H9 (cell line): ENCODE measurements around the gene CHD9NB. TPM values are rescaled to one million over a fixed set of nuclear protein-coding genes. Genes with fewer than 3 reads are reported as not detected.

Experiments used
- DNase-seq: peaks from one replicate; pipeline ENCODE4 v3.0.0-alpha.2; 2017
- H2AFZ ChIP-seq: one replicate; pipeline ENCODE4 v1.6.1; 2013; ENCODE audit warnings: mild to moderate bottlenecking, low read length, control low read depth, moderate library complexity
- H2AK5ac ChIP-seq: 2 replicates; pipeline ENCODE4 v1.6.1; 2013; ENCODE audit warnings: low read length, control low read depth, mixed read lengths; ENCODE audit not compliant: insufficient read length
- H2BK120ac ChIP-seq: one replicate; pipeline ENCODE4 v1.6.1; 2013; ENCODE audit warnings: low read depth, mild to moderate bottlenecking, low read length, control low read depth, inconsistent platforms; ENCODE audit not compliant: poor library complexity, severe bottlenecking
- H2BK12ac ChIP-seq: 2 replicates; pipeline ENCODE4 v1.6.1; 2013; ENCODE audit warnings: low read length, control low read depth, mixed read lengths, low read depth; ENCODE audit not compliant: insufficient read length
- H2BK15ac ChIP-seq: 2 replicates; pipeline ENCODE4 v1.6.1; 2013; ENCODE audit warnings: low read depth, low read length, control low read depth
- H2BK20ac ChIP-seq: one replicate; pipeline ENCODE4 v1.6.1; 2013; ENCODE audit warnings: low read depth, mild to moderate bottlenecking, low read length, control low read depth, inconsistent platforms; ENCODE audit not compliant: poor library complexity, severe bottlenecking
- H2BK5ac ChIP-seq: 2 replicates; pipeline ENCODE4 v1.6.1; 2013; ENCODE audit warnings: low read length, control low read depth, mixed read lengths; ENCODE audit not compliant: insufficient read length
- H3K14ac ChIP-seq: 2 replicates; pipeline ENCODE4 v1.6.1; 2013; ENCODE audit warnings: low read length, control low read depth; ENCODE audit not compliant: insufficient read depth
- H3K18ac ChIP-seq: 2 replicates; pipeline ENCODE4 v1.6.1; 2013; ENCODE audit warnings: low read depth, mild to moderate bottlenecking, mixed read lengths, low read length, control low read depth; ENCODE audit not compliant: insufficient read length
- H3K23ac ChIP-seq: 2 replicates; pipeline ENCODE4 v1.6.1; 2013; ENCODE audit warnings: low read length, control low read depth, mixed read lengths, low read depth; ENCODE audit not compliant: insufficient read length
- H3K23me2 ChIP-seq: 2 replicates; pipeline ENCODE4 v1.6.1; 2013; ENCODE audit warnings: low read depth, mild to moderate bottlenecking, mixed read lengths, low read length, control low read depth; ENCODE audit not compliant: insufficient read length, poor library complexity, severe bottlenecking
- H3K27ac ChIP-seq: 2 replicates; pipeline ENCODE4 v1.5.1; 2013; ENCODE audit warnings: low read length, control low read depth, mixed read lengths, low read depth; ENCODE audit not compliant: insufficient read length
- H3K27me3 ChIP-seq: 2 replicates; pipeline ENCODE4 v1.6.1; 2013; ENCODE audit warnings: low read length, control low read depth, inconsistent platforms; ENCODE audit not compliant: insufficient read depth
- H3K4ac ChIP-seq: 2 replicates; pipeline ENCODE4 v1.6.1; 2013; ENCODE audit warnings: low read depth, mild to moderate bottlenecking, control low read depth, inconsistent platforms, low read length, moderate library complexity
- H3K4me1 ChIP-seq: 2 replicates; pipeline ENCODE4 v1.6.1; 2013; ENCODE audit warnings: low read length, control low read depth, inconsistent platforms; ENCODE audit not compliant: insufficient read depth
- H3K4me2 ChIP-seq: 2 replicates; pipeline ENCODE4 v1.6.1; 2013; ENCODE audit warnings: low read length, control low read depth, mixed read lengths; ENCODE audit not compliant: insufficient read length, insufficient read depth
- H3K56ac ChIP-seq: 2 replicates; pipeline ENCODE4 v1.6.1; 2013; ENCODE audit warnings: low read depth, mild to moderate bottlenecking, mixed read lengths, low read length, control low read depth; ENCODE audit not compliant: insufficient read length
- H3K79me1 ChIP-seq: 2 replicates; pipeline ENCODE4 v1.6.1; 2013; ENCODE audit warnings: low read depth, mild to moderate bottlenecking, moderate library complexity, low read length, control low read depth, inconsistent platforms; ENCODE audit not compliant: insufficient read depth, poor library complexity, severe bottlenecking
- H3K79me2 ChIP-seq: 2 replicates; pipeline ENCODE4 v1.6.1; 2013; ENCODE audit warnings: low read length, control low read depth, inconsistent platforms; ENCODE audit not compliant: insufficient read depth
- H3K9ac ChIP-seq: 2 replicates; pipeline ENCODE4 v1.6.1; 2013; ENCODE audit warnings: low read length, control low read depth, mixed read lengths; ENCODE audit not compliant: insufficient read length; ENCODE audit errors: extremely low read depth
- H3K9me3 ChIP-seq: one replicate; pipeline ENCODE4 v1.6.1; 2013; ENCODE audit warnings: low read depth, low read length, inconsistent platforms; ENCODE audit not compliant: control insufficient read depth
- H3T11ph ChIP-seq: one replicate; pipeline ENCODE4 v1.6.1; 2013; ENCODE audit warnings: mild to moderate bottlenecking, low read length, control low read depth, inconsistent platforms
- H4K20me1 ChIP-seq: one replicate; pipeline ENCODE4 v1.6.1; 2013; ENCODE audit not compliant: control insufficient read depth, insufficient read length, insufficient read depth
- H4K5ac ChIP-seq: 2 replicates; pipeline ENCODE4 v1.6.1; 2013; ENCODE audit warnings: low read depth, mild to moderate bottlenecking, mixed read lengths, low read length, control low read depth; ENCODE audit not compliant: insufficient read length
- H4K8ac ChIP-seq: replicated peaks from 2 replicates; pipeline ENCODE4 v1.6.1; 2013; ENCODE audit warnings: low read length, control low read depth, mixed read lengths, low read depth; ENCODE audit not compliant: insufficient read length
- H4K91ac ChIP-seq: 2 replicates; pipeline ENCODE4 v1.6.1; 2013; ENCODE audit warnings: low read depth, mild to moderate bottlenecking, moderate library complexity, mixed read lengths, low read length, control low read depth; ENCODE audit not compliant: insufficient read length
- H3K27ac Mint-ChIP-seq, 3 experiments: 2 replicates in 2 of 3; 3 replicates in 1 of 3; pipeline ENCODE4 v1.8.0; 2020 to 2021; ENCODE audit warnings: mixed read lengths in 3 of 3, mild to moderate bottlenecking in 1 of 3, moderate library complexity in 1 of 3
- H3K27me3 Mint-ChIP-seq: 2 replicates; pipeline ENCODE4 v1.8.0; 2021; ENCODE audit warnings: low read depth, mild to moderate bottlenecking, moderate library complexity, mixed read lengths
- H3K36me3 Mint-ChIP-seq, 3 experiments: 2 replicates in 2 of 3; 3 replicates in 1 of 3; pipeline ENCODE4 v1.8.0; 2020 to 2021; ENCODE audit warnings: low read depth in 3 of 3, mixed read lengths in 3 of 3; ENCODE audit not compliant: insufficient read depth in 1 of 3
- H3K4me1 Mint-ChIP-seq, 2 experiments: 2 replicates each; pipeline ENCODE4 v1.8.0; 2020; ENCODE audit warnings: mixed read lengths in 2 of 2
- H3K4me3 Mint-ChIP-seq, 2 experiments: 2 replicates in 1 of 2; 3 replicates in 1 of 2; pipeline ENCODE4 v1.8.0; 2020 to 2021; ENCODE audit warnings: mild to moderate bottlenecking in 2 of 2, mixed read lengths in 2 of 2, moderate library complexity in 1 of 2
- H3K9me3 Mint-ChIP-seq, 2 experiments: 2 replicates in 1 of 2; 3 replicates in 1 of 2; pipeline ENCODE4 v1.8.0; 2020; ENCODE audit warnings: mild to moderate bottlenecking in 2 of 2, mixed read lengths in 2 of 2, moderate library complexity in 1 of 2
- WGBS: extraction: QIAGEN DNeasy Blood & Tissue Kit; methylation state at CpG from one replicate; pipeline ENCODE4 v1.1.7; 2013; ENCODE audit warnings: missing lambda C conversion rate, low lambda C conversion rate, mixed read lengths; ENCODE audit not compliant: insufficient read length; ENCODE audit errors: extremely low coverage; 5-methylcytosine and 5-hydroxymethylcytosine counted together
- total RNA-seq: library from RNA; stranded (reverse); gene quantifications from 2 replicates; pipeline ENCODE4 v1.2.1, GENCODE V29; 2021
- TF ChIP-seq, protein P1 (sequence below): fragments of 200-600 bp; sonication (generic); conservative IDR thresholded peaks from 3 replicates; pipeline ENCODE4 v1.8.0; 2021; ENCODE audit warnings: antibody characterized with exemption, mild to moderate bottlenecking

CHD9NB gene
- total RNA-seq, 1 experiment from 2014 or later: 3.3 TPM

DNA sequence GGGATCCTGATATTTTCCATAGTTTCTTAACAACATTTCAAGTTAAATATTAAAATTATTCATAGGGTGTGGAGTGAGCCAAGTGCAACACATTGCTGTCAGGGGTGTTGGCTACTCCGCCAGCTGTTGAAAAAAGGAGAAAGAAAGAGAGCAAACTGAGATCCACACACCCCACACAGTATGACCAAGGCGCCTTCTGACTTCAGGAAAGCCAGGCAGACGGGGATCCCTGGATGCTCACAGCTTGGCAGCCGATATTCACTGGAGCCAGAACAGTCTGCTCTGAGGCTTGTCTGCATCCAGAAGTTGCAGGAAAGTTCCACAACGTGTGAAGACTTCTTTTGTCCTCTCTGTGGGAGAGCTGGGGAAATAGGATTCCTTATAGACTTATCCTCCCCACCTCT, 9.3 kb downstream of the CHD9NB start:
- H3K18ac ChIP-seq: peak overlapping the region; percentile 23
- peak overlapping the region; percentile 72; the same call in 1 of the 2 replicates for H3K14ac ChIP-seq
- no peak overlapping the region for H3K23ac ChIP-seq
- no peak overlapping the region for H2BK15ac ChIP-seq
- no peak overlapping the region for H4K91ac ChIP-seq
- peaks cover 21 to 23% of the 10 kb centered on the region in 2 experiments for H3K9me3 Mint-ChIP-seq
- no CpG with 5 or more reads among the region's 5 CpGs for WGBS
- H3T11ph ChIP-seq: no peak overlapping the region
- TF ChIP-seq, protein P1, sequence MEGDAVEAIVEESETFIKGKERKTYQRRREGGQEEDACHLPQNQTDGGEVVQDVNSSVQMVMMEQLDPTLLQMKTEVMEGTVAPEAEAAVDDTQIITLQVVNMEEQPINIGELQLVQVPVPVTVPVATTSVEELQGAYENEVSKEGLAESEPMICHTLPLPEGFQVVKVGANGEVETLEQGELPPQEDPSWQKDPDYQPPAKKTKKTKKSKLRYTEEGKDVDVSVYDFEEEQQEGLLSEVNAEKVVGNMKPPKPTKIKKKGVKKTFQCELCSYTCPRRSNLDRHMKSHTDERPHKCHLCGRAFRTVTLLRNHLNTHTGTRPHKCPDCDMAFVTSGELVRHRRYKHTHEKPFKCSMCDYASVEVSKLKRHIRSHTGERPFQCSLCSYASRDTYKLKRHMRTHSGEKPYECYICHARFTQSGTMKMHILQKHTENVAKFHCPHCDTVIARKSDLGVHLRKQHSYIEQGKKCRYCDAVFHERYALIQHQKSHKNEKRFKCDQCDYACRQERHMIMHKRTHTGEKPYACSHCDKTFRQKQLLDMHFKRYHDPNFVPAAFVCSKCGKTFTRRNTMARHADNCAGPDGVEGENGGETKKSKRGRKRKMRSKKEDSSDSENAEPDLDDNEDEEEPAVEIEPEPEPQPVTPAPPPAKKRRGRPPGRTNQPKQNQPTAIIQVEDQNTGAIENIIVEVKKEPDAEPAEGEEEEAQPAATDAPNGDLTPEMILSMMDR: no peak
- no peak overlapping the region for H2BK120ac ChIP-seq
- peaks cover 11% of the 10 kb centered on the region for H3K4me1 ChIP-seq
- no peak overlapping the region for H2AK5ac ChIP-seq
- no peak overlapping the region for H3K56ac ChIP-seq
- peaks cover 2% of the 10 kb centered on the region for H3K27me3 Mint-ChIP-seq
- H3K79me2 ChIP-seq: no peaks in the 10 kb centered on the region
- H3K36me3 Mint-ChIP-seq: peaks cover 20 to 22% (median 20%) of the 10 kb centered on the region in 3 experiments
- no peak for DNase-seq
- H2BK20ac ChIP-seq: no peak overlapping the region
- H4K8ac ChIP-seq: no peak overlapping the region
- H3K9ac ChIP-seq: peak overlapping the region; percentile 33
- peaks cover 65 to 72% of the 10 kb centered on the region in 2 experiments for H3K4me1 Mint-ChIP-seq
- H3K27ac Mint-ChIP-seq: peak overlapping the region in 2 of 3 experiments; percentile 89 to 99; a peak in 5 of 7 replicates
- H4K20me1 ChIP-seq: no peaks in the 10 kb centered on the region
- peak overlapping the region; percentile 44 for H3K4me2 ChIP-seq
- no peak overlapping the region for H2BK5ac ChIP-seq
- H3K79me1 ChIP-seq: no peaks in the 10 kb centered on the region
- peak overlapping the region; percentile 76 to 90 for H3K4me3 Mint-ChIP-seq
- H3K4ac ChIP-seq: no peak overlapping the region
- H3K9me3 ChIP-seq: no peaks in the 10 kb centered on the region
- H2BK12ac ChIP-seq: no peak overlapping the region
- no peak overlapping the region for H4K5ac ChIP-seq
- H3K23me2 ChIP-seq: peaks cover 21% of the 10 kb centered on the region
- H2AFZ ChIP-seq: no peak overlapping the region
- no peaks in the 10 kb centered on the region for H3K27me3 ChIP-seq
- H3K27ac ChIP-seq: no peak overlapping the region
